ENCODE measurements around the gene ANKRD29. TPM values are rescaled to one million over a fixed set of nuclear protein-coding genes. Genes with fewer than 3 reads are reported as not detected.
"Not testable (repeated sequence)": the region's sequence is repeated elsewhere in the genome, so short reads cannot be mapped to it uniquely, and the experiment has no call there.

The ANKRD29 gene
- total RNA-seq, 2 experiments from 2014 or later: not detected

- intact Hi-C loops (cut with micrococcal nuclease): no loop called here
- DNase-seq (no peak), ATAC-seq (no peak)
- Mint-ChIP-seq H3K9me3 (no peaks in the 10 kb centered on the region), H3K4me1 (ENCODE audit: low read depth) (peaks cover 6% of the 10 kb centered on the region), H3K36me3 (ENCODE audit: low read depth) (no peaks in the 10 kb centered on the region), H3K27me3 (peaks cover 12% of the 10 kb centered on the region), H3K27ac (no peak overlapping the region), H3K4me3 (no peak overlapping the region)
- TF ChIP-seq CTCF (IDR thresholded peaks at IDR 0.05): no peak
- POLR2A ChIA-PET: no interaction called here
- CTCF ChIA-PET: interaction anchor here (0.6 to 1.8 kb wide), 4 partner anchors 42 to 89 kb away, joined by 3 to 4 read pairs (median 3); no protein-coding TSS in a partner anchor
Measured at GRCh38 chr18:23614891-23615290, 47.8 kb downstream of the ANKRD29 start.

- intact Hi-C loops (cut with micrococcal nuclease): no loop called here
- no peak for DNase-seq
- peaks cover 3% of the 10 kb centered on the region for H3K4me1 Mint-ChIP-seq (ENCODE audit: low read depth)
- ATAC-seq: no peak
- no peak overlapping the region for H3K4me3 Mint-ChIP-seq
- no peak for TF ChIP-seq CTCF (IDR thresholded peaks at IDR 0.05)
- no peak overlapping the region for H3K27ac Mint-ChIP-seq
- no peaks in the 10 kb centered on the region for H3K9me3 Mint-ChIP-seq
- H3K36me3 Mint-ChIP-seq (ENCODE audit: low read depth): no peaks in the 10 kb centered on the region
- CTCF ChIA-PET: interaction anchor here (0.6 to 2.7 kb wide), 6 partner anchors 7 to 304 kb away, joined by 3 to 12 read pairs (median 3); no protein-coding TSS in a partner anchor
- POLR2A ChIA-PET: no interaction called here
- H3K27me3 Mint-ChIP-seq: peaks cover 8% of the 10 kb centered on the region
Measured at GRCh38 chr18:23614413-23614812, 48.3 kb downstream of the ANKRD29 start.

GRCh38 chr18:23613091-23613475 lies 49.6 kb downstream of the ANKRD29 start:
- H3K27me3 Mint-ChIP-seq; H3K27ac Mint-ChIP-seq; H3K36me3 Mint-ChIP-seq (ENCODE audit: low read depth); H3K4me1 Mint-ChIP-seq (ENCODE audit: low read depth); H3K4me3 Mint-ChIP-seq; ATAC-seq; DNase-seq; intact Hi-C loops (cut with micrococcal nuclease); H3K9me3 Mint-ChIP-seq: not testable (repeated sequence)
- ChIA-PET CTCF (interaction anchor here (0.8 to 2.7 kb wide), 3 partner anchors 9 to 305 kb away, joined by 3 to 12 read pairs (median 4); no protein-coding TSS in a partner anchor), POLR2A (interaction anchor here (0.6 kb wide), 1 partner anchor 1910 kb away, joined by 3 read pairs; no protein-coding TSS in a partner anchor)

- intact Hi-C loops (cut with micrococcal nuclease): no loop called here
- Mint-ChIP-seq H3K36me3 (ENCODE audit: low read depth) (no peaks in the 10 kb centered on the region), H3K4me3 (no peak overlapping the region), H3K4me1 (ENCODE audit: low read depth) (no peaks in the 10 kb centered on the region), H3K27ac (no peak overlapping the region), H3K9me3 (no peaks in the 10 kb centered on the region), H3K27me3 (no peaks in the 10 kb centered on the region)
- CTCF ChIA-PET: interaction anchor here (0.8 to 2.7 kb wide), 2 partner anchors 9 to 305 kb away, joined by 3 to 12 read pairs; no protein-coding TSS in a partner anchor
- TF ChIP-seq CTCF (IDR thresholded peaks at IDR 0.05): no peak
- ATAC-seq (no peak), DNase-seq (no peak)
- POLR2A ChIA-PET: interaction anchor here (0.6 kb wide), 1 partner anchor 1909 kb away, joined by 3 read pairs; no protein-coding TSS in a partner anchor
Measured at GRCh38 chr18:23612434-23613090, 50.1 kb downstream of the ANKRD29 start.

GRCh38 chr18:23609390-23610023 lies 53.2 kb downstream of the ANKRD29 start:
- CTCF ChIA-PET: no interaction called here
- intact Hi-C loops (cut with micrococcal nuclease): no loop called here

More at GRCh38 chr18:23609390-23610023, 53.2 kb downstream of the ANKRD29 start:
- H3K27me3 Mint-ChIP-seq: no peaks in the 10 kb centered on the region
- H3K4me1 Mint-ChIP-seq (ENCODE audit: low read depth): no peaks in the 10 kb centered on the region
- H3K9me3 Mint-ChIP-seq: no peaks in the 10 kb centered on the region
- TF ChIP-seq CTCF (IDR thresholded peaks at IDR 0.05): no peak
- ATAC-seq: no peak
- no peak overlapping the region for H3K27ac Mint-ChIP-seq
- no peak overlapping the region for H3K4me3 Mint-ChIP-seq
- POLR2A ChIA-PET: no interaction called here
- no peak for DNase-seq
- H3K36me3 Mint-ChIP-seq (ENCODE audit: low read depth): no peaks in the 10 kb centered on the region
